SHP77 treated with DMSO at 0.1 percent for 48 hours (cell line): ENCODE results near the gene ELF4.

Experiments
- DNase-seq: peaks from one replicate; lab custom pipeline; 2025; lab: John Stamatoyannopoulos, UW

Gene ELF4

DNA sequence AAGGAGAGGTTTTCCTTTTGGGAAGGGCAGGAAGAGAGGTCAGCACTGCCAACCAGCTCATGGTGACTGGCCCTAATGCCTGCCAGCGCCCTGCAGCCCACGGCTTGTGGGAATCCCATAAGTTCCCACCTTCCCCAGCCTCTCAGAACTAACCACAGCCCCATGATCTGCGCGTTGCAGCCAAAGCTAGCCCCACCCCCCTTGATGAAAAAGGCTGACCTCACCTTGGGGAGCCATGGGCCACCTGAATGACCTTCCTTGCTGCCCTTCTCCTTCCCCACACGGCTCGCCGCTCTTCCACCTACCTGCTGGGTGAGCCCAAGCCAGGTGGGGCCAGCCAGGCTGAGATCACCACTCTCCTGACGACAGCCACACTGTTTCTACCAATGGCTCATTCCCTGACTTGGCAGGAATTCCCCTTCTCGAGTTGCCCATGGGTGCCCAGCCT is 3.9 kb upstream of the ELF4 start:
- DNase-seq: no peak

- no peak for DNase-seq
Measured at GRCh38 chrX:130111220-130112154, 1.2 kb upstream of the ELF4 start.

DNA sequence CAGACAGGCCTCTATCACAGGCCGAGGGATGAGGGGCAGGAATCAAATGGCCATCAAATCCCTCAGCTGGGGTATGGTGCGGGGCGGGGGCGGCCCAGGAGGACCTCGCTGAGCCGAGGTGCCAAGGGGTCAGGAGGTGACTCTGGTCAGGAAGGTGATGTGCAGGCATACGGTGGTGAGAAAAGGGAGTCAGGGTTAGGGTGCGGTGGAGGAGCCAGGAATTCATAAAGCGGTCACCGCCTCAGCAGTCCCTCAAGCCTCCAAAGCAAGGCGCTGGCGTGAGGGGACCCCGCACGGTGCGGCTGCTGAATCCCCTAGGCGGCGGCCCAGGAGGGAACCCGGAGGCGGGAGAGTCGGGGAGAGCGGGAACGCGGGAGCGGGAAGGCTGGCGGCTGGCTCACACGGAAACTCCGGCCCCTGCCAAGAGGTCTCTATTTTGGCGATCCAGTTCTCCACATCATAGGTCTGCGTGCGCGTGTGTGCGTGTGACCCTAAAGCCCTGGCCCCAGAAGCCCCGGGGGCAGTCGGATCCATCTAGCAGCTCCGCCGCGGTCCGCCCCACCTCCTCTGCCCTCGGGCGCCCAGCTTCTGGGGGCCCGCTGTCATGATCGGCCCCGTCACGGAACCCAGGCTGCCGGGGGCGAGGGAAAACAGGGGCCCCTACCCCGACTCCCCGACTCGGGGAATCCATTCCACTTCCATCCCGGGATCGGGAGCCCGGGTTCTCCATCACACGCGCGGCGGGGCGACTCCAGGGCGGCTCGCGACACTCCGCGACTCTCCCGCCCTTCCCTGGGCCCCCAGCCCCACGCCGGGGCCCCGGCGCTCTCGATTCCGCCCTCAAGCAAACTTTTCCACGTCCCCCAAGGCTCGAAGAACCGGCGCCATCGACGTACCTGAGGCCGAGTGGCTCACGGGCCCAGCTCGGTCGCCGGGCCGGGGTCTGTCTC is 593 bp downstream of the ELF4 start:
- DNase-seq: no peak

GRCh38 chrX:130108647-130109428 is 1.5 kb downstream of the ELF4 start:
- DNase-seq: no peak

DNA sequence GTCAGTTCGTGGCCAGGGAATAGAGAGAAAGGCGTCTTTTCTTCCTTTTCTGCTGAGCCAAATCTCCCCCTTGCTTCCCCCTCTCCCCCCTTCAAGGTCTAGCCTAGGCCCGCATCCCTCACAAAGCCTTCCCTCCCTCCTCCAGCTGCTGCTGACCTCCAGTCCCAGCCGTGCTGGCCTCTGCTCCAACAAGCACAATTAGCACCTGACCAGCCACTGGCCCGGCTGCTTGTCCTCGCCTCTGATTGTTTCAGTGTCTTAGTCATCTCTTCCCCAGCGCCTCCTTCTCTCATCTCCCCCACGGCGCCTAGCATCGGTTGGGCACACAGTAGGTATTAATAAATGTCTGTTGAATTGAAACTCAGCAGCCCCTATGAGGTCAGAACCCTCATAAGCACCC is 4.2 kb downstream of the ELF4 start:
- no peak for DNase-seq

DNA sequence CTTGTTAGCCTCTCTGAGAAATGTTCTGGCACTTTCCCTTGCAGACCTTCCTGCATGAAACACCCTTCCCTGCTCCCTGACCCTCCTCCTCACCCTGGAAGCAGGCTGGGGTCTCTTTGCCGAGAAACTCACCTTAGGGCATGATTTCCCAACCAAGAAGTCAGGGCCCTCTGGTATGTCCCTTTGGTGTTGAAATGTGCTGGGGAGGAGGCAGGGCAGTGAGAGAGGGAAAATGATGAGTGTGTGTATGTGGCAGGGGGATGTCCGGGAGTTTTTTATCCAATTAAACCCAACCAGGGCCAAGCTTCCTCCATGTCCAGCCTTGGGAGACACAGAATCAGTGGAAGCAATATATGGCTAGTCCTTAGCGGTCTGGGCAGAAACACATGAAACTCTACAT is 5.1 kb downstream of the ELF4 start:
- DNase-seq: no peak

DNA sequence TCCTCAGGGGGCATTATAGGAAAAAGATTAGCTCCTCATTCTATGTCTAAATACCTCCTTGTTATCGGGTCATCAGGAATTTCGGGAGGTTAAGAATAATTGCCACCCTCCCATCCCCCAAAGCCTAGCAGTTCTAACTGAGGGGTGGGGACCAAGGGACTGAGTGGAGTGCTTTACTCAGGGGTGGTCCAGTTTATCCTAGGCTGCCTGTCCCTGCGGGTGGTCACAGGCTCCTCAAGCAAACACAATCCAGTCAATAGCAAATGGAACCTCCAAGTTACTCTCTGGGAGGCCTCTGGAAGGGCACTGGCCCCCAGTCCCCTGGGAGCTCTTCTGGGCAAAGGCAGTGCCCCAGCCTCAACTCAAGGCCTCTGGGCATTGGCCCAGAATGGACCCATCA is 6.7 kb downstream of the ELF4 start:
- no peak for DNase-seq

DNA sequence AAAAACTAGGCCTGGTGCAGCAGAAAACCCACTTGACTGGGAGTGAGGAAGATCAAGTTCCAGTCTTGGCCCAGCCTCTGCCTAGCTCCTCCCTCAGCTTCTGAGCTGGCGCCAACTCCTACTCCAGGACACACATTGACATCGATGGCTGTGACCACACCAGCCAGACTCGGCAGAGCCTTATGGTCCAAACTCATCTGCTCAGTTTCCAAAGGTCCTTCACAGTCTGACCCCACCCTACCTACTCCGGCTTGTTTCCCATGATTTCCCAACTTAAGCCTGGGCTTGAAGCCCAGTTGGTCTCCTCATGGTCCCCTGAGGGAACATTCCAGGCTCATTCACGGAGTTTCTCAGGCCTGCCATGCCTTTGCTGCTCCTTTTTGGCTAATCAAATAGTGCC is 10.1 kb downstream of the ELF4 start:
- no peak for DNase-seq

DNA sequence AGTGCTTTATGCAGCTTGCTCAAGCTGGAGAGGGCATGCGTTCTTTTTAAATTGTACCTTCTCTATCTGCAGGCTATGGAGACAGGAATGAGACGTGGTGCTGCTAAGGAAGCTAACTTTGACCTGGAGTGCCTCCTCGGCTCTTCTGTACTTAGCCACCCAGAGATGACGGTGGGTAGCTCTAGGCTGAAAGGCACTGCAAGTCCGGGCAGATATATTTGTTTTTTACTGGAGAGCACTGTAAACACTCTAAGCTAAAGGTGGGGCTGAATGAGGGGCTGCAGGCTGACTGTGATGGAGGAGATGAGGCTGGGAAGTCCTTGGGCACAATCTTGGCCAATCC is 12.1 kb downstream of the ELF4 start:
- no peak for DNase-seq

DNA sequence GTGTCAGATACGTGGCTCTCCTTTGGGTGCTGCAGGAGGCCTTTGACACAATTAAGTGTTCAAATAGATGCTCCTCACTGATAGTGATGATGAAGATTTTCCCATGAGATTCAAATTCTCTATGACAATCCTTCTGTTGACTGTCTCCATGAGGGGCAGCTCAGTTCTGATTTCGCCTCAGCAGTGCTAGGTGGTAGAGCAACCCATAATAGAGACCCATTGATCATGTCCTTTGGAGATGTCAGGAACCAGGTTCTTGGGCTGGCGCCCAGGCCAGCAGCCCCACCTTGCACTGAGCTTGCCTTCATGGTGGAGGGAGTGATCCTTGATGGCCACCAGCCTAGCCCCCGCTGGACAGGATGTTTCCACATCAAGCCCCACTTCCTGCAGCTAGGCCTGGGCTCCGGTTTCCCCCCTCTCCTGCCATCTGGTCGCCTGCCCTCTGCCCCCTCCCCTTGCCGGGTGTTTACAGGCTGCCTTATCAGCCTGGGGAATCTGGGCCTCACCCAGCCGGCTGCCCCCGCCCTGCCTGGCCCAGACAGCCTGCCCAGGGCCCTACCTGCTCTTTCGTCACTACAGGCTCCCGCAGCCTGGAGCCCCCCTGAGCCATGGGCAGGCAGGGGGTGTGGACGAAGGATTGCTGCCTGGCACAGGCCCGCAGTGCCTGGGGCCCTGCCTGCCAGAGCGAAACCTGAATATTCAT is 12.6 kb downstream of the ELF4 start:
- DNase-seq: no peak

- no peak for DNase-seq
Measured at GRCh38 chrX:130095249-130096030, 14.9 kb downstream of the ELF4 start.

- DNase-seq: no peak
Measured at GRCh38 chrX:130094696-130095095, 15.6 kb downstream of the ELF4 start.

DNA sequence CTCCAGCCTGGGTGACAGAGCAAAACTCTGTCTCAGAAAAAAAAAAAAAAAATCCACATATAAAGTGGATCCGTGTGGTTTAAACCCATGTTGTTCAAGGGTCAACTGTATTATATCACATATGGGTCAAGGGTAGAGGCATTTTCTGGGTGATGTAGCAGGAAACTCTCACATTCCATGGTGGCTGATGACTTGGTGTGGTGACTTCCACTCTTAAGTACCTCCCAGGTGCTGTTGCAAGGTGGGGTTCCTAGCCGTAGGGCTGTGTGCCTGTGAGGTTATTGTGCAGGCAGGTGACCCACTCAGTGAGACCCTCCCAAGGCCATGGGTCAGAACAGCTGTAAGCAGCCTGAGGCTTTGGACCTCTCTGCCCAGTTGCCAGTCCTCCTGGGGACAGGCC is 17.0 kb downstream of the ELF4 start:
- no peak for DNase-seq

- no peak for DNase-seq
Measured at GRCh38 chrX:130091980-130092522, 18.2 kb downstream of the ELF4 start.

DNA sequence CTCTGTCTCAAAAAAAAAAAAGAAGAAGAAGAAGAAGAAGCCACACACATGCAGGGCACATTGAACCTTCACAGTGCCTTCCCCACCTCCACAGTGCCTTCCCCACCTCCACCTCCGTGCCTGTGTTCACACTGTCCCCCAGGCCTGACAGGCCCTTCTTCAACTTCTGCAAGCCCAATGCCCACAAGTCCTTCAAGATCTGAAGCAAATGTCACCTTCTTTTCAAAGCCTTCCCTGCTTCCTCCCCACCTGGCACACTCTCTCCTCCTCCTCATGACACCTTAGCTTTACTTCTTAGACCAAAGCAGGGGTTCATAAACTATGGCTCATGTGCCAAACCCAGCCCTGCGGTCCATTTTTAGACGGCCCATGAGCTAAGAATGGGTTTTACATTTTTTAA is 19.9 kb downstream of the ELF4 start:
- no peak for DNase-seq

DNA sequence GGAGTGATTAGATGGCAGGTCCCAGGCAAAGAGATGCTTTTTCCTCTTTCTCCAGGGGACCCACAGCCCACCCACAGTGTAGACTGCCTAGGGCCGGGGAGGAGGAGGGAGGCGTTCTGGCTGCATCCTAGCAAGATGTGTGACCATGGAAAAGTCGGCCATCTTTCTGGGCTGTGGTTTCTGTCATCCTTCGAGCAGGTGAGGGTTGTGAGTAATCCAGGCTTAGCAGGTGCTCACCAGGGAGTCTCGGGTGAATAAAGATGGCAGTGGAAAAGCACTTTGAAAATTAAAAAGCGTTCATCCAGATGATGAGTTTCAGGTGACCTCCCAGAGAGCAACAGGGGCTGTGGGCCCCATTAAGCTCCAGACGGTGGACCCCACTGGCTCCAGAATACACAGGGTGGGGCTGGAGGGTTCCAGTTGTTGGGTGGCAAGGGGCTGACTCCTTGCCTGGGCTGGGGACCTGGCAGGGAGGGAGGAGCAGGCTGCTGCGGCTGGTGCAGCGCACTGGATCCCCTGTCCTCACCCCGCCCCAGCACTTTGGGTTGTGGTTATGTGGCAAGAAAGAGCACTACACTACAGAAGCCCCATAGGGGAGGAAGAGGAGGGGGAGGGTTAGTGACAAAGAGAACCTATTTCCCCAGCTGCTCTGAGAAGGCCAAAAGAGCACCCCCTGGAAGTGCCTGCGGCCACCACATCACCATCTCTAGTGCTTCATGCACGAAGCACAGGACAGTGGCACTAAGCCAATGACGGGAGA is 23.7 kb downstream of the ELF4 start:
- no peak for DNase-seq

GRCh38 chrX:130085551-130086446 is 24.5 kb downstream of the ELF4 start:
- no peak for DNase-seq

- no peak for DNase-seq
Measured at GRCh38 chrX:130084631-130085237, 25.6 kb downstream of the ELF4 start.
